Measurements from ENCODE around the gene ZNF655.

The ZNF655 gene

DNA sequence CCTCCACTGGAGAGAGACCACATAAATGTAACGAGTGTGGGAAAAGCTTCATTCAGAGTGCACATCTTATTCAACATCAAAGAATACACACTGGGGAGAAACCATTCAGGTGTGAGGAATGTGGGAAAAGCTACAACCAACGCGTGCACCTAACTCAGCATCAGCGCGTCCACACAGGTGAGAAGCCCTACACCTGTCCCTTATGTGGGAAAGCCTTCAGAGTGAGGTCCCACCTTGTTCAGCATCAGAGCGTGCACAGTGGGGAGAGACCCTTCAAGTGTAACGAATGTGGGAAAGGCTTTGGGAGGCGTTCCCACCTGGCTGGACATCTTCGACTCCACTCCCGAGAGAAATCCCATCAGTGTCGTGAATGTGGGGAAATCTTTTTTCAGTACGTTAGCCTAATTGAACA is 27.1 kb upstream of the ZNF655 start:
- H3K4ac ChIP-seq (ENCODE audit: low read length) = no peak overlapping the region
- peaks cover 42 to 78% of the 10 kb centered on the region in 2 donors for H3K36me3 ChIP-seq (replicated peaks in 1 of 2; ENCODE audit: control insufficient read depth in 2 of 2, insufficient read depth in 2 of 2, low read length in 2 of 2)
- H3K27me3 ChIP-seq (ENCODE audit: control insufficient read depth in 3 of 3, insufficient read depth in 3 of 3, low read depth in 1 of 3, low read length in 3 of 3) = no peaks in the 10 kb centered on the region
- H3K4me1 ChIP-seq (ENCODE audit: control insufficient read depth in 2 of 2, insufficient read depth in 1 of 2, low read depth in 1 of 2, low read length in 2 of 2) = no peaks in the 10 kb centered on the region
- no peak overlapping the region for H4K91ac ChIP-seq (ENCODE audit: low read depth, low read length, poor library complexity)
- H3K14ac ChIP-seq (ENCODE audit: low read length) = no peak overlapping the region
- H3K23ac ChIP-seq (ENCODE audit: low read depth, low read length, poor library complexity) = no peak overlapping the region
- no peak overlapping the region for H2BK15ac ChIP-seq (ENCODE audit: low read length)
- no peaks in the 10 kb centered on the region for H3K79me1 ChIP-seq (ENCODE audit: low read depth, low read length)
- H2BK5ac ChIP-seq (ENCODE audit: low read length) = no peak overlapping the region
- H4K8ac ChIP-seq (ENCODE audit: low read depth, low read length) = no peak overlapping the region
- H3K18ac ChIP-seq (ENCODE audit: low read length) = no peak overlapping the region
- no CpG with 5 or more reads among the region's 12 CpGs for WGBS, 2 donors (ENCODE audit: extremely low coverage in 2 of 2, insufficient read length in 2 of 2, insufficient replicate concordance in 1 of 2)
- no peak overlapping the region for H2BK120ac ChIP-seq (ENCODE audit: low read depth, low read length)
- H2AFZ ChIP-seq (ENCODE audit: low read length) = no peak overlapping the region
- no peak overlapping the region for H2AK5ac ChIP-seq (ENCODE audit: low read depth, low read length)
- no peak overlapping the region for H3K4me3 ChIP-seq (ENCODE audit: low read length in 2 of 2)
- H3K9me3 ChIP-seq (replicated peaks in 1 of 2; ENCODE audit: control insufficient read depth in 2 of 2, insufficient read depth in 1 of 2, low read depth in 1 of 2, low read length in 2 of 2) = peaks cover 44 to 57% of the 10 kb centered on the region in 2 donors
- H3K9ac ChIP-seq (ENCODE audit: low read depth, low read length, poor library complexity) = no peak overlapping the region
- no peak for DNase-seq (ENCODE audit: low spot score)
- no peak overlapping the region for H3K4me2 ChIP-seq (ENCODE audit: insufficient read depth, low read length, poor library complexity, severe bottlenecking)
- H3K27ac ChIP-seq (replicated peaks; ENCODE audit: low read length) = no peak overlapping the region
- H2BK12ac ChIP-seq (ENCODE audit: low read length) = no peak overlapping the region

DNA sequence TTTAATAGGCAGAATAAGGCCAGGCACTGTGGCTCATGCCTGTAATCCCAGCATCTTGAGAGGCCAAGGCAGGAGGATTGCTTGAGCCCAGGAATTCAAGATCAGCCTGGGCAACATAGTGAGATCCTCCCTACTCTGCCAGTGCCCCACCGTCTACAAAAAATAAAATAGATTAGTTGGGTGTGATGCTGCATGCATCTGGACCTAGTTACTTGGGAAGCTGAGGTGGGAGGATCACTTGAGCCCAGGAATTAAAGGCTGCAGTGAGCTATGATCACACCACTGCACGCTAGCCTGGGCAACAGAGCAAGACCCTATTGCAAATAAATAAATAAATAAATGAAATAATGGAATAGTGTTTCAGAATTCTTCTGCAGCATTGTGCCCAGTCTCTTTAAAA is 22.8 kb upstream of the ZNF655 start:
- no peak overlapping the region for H3K4me3 ChIP-seq (ENCODE audit: low read length in 2 of 2)
- peaks cover 26 to 39% of the 10 kb centered on the region in 2 donors for H3K36me3 ChIP-seq (replicated peaks in 1 of 2; ENCODE audit: control insufficient read depth in 2 of 2, insufficient read depth in 2 of 2, low read length in 2 of 2)

DNA sequence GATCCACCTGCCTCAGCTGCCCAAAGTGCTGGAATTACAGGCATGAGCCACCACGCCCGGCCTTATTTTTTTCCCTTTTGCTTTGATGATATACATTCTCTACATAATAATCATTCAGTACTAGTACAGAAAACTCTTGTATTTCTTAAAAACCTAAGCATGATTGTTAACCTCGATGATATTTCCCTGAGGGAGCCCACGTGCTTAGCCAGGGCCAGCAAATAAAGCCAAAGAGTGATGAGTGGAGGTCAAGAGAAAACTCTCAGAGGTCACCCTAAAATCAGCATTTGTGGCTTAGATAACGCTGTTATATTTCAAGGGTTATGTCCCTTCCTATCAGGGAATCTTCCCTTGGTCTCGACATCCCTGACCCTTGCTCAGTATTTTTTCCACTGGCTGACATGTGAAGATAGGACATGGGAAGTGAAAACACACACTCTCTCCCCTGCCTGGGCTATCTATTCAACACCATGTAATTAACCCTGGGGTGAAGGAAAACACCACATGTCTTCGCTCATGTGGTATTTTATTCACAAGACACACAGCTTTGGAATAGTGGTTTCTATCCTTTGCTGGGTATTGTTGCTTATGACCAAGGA is 19.1 kb upstream of the ZNF655 start:
- H3K4ac ChIP-seq (ENCODE audit: low read length) = no peak overlapping the region
- H3K4me1 ChIP-seq (ENCODE audit: control insufficient read depth in 2 of 2, insufficient read depth in 1 of 2, low read depth in 1 of 2, low read length in 2 of 2) = no peaks in the 10 kb centered on the region
- H3K9me3 ChIP-seq (replicated peaks in 1 of 2; ENCODE audit: control insufficient read depth in 2 of 2, insufficient read depth in 1 of 2, low read depth in 1 of 2, low read length in 2 of 2) = peaks cover 11 to 36% of the 10 kb centered on the region in 2 donors
- H2AFZ ChIP-seq (ENCODE audit: low read length) = no peak overlapping the region
- H3K27me3 ChIP-seq (ENCODE audit: control insufficient read depth in 3 of 3, insufficient read depth in 3 of 3, low read depth in 1 of 3, low read length in 3 of 3) = no peaks in the 10 kb centered on the region
- H3K4me3 ChIP-seq (ENCODE audit: low read length in 2 of 2) = no peak overlapping the region
- no peaks in the 10 kb centered on the region for H3K79me1 ChIP-seq (ENCODE audit: low read depth, low read length)
- H3K4me2 ChIP-seq (ENCODE audit: insufficient read depth, low read length, poor library complexity, severe bottlenecking) = no peak overlapping the region
- H2AK5ac ChIP-seq (ENCODE audit: low read depth, low read length) = no peak overlapping the region
- no peak overlapping the region for H3K14ac ChIP-seq (ENCODE audit: low read length)
- peaks cover 2 to 16% of the 10 kb centered on the region in 2 donors for H3K36me3 ChIP-seq (replicated peaks in 1 of 2; ENCODE audit: control insufficient read depth in 2 of 2, insufficient read depth in 2 of 2, low read length in 2 of 2)
- H4K8ac ChIP-seq (ENCODE audit: low read depth, low read length) = no peak overlapping the region
- DNase-seq (ENCODE audit: low spot score) = no peak
- no peak overlapping the region for H3K18ac ChIP-seq (ENCODE audit: low read length)
- no CpG with 5 or more reads among the region's 7 CpGs for WGBS, 2 donors (ENCODE audit: extremely low coverage in 2 of 2, insufficient read length in 2 of 2, insufficient replicate concordance in 1 of 2)
- H3K27ac ChIP-seq (replicated peaks; ENCODE audit: low read length) = no peak overlapping the region
- H2BK120ac ChIP-seq (ENCODE audit: low read depth, low read length) = no peak overlapping the region
- no peak overlapping the region for H3K23ac ChIP-seq (ENCODE audit: low read depth, low read length, poor library complexity)
- no peak overlapping the region for H2BK12ac ChIP-seq (ENCODE audit: low read length)
- H4K91ac ChIP-seq (ENCODE audit: low read depth, low read length, poor library complexity) = no peak overlapping the region
- H2BK5ac ChIP-seq (ENCODE audit: low read length) = no peak overlapping the region
- H2BK15ac ChIP-seq (ENCODE audit: low read length) = no peak overlapping the region
- no peak overlapping the region for H3K9ac ChIP-seq (ENCODE audit: low read depth, low read length, poor library complexity)

More for the DNA sequence above, 22.8 kb upstream of the ZNF655 start:
- no peak overlapping the region for H4K91ac ChIP-seq (ENCODE audit: low read depth, low read length, poor library complexity)
- H3K27ac ChIP-seq (replicated peaks; ENCODE audit: low read length) = no peak overlapping the region
- H3K79me1 ChIP-seq (ENCODE audit: low read depth, low read length) = no peaks in the 10 kb centered on the region
- H4K8ac ChIP-seq (ENCODE audit: low read depth, low read length) = no peak overlapping the region
- H3K27me3 ChIP-seq (ENCODE audit: control insufficient read depth in 3 of 3, insufficient read depth in 3 of 3, low read depth in 1 of 3, low read length in 3 of 3) = no peaks in the 10 kb centered on the region
- no peak overlapping the region for H2BK15ac ChIP-seq (ENCODE audit: low read length)
- H3K14ac ChIP-seq (ENCODE audit: low read length) = no peak overlapping the region
- H3K4me2 ChIP-seq (ENCODE audit: insufficient read depth, low read length, poor library complexity, severe bottlenecking) = no peak overlapping the region
- no peak for DNase-seq (ENCODE audit: low spot score)
- no peak overlapping the region for H2AFZ ChIP-seq (ENCODE audit: low read length)
- H3K18ac ChIP-seq (ENCODE audit: low read length) = no peak overlapping the region
- H2BK120ac ChIP-seq (ENCODE audit: low read depth, low read length) = no peak overlapping the region
- H3K4ac ChIP-seq (ENCODE audit: low read length) = no peak overlapping the region
- no peak overlapping the region for H3K23ac ChIP-seq (ENCODE audit: low read depth, low read length, poor library complexity)
- WGBS, 2 donors (ENCODE audit: extremely low coverage in 2 of 2, insufficient read length in 2 of 2, insufficient replicate concordance in 1 of 2) = no CpG with 5 or more reads among the region's 2 CpGs
- H3K4me1 ChIP-seq (ENCODE audit: control insufficient read depth in 2 of 2, insufficient read depth in 1 of 2, low read depth in 1 of 2, low read length in 2 of 2) = no peaks in the 10 kb centered on the region
- H3K9ac ChIP-seq (ENCODE audit: low read depth, low read length, poor library complexity) = no peak overlapping the region
- no peak overlapping the region for H2BK5ac ChIP-seq (ENCODE audit: low read length)
- no peak overlapping the region for H2BK12ac ChIP-seq (ENCODE audit: low read length)
- H2AK5ac ChIP-seq (ENCODE audit: low read depth, low read length) = no peak overlapping the region
- H3K9me3 ChIP-seq (replicated peaks in 1 of 2; ENCODE audit: control insufficient read depth in 2 of 2, insufficient read depth in 1 of 2, low read depth in 1 of 2, low read length in 2 of 2) = peaks cover 40 to 47% of the 10 kb centered on the region in 2 donors

DNA sequence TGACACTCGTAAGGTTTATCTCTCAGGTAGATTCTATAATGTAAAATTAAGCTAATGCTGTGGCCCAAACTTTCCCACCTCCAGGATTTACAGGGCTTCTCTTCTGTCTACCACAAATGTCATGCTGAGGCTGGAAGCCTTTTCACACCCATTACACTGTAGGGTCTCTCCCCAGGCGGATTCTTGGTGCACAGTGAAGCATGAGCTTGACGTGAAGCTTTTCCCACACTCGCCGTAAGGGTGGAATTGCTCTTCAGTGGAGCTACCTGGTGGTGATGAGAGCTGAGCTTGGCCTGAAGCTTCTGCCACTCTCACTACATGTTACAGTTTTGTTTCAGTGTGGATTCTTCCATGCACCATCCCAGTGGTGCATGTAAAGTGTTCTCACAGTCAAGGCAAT is 17.9 kb upstream of the ZNF655 start:
- Histone ChIP-seq H3K4me3 (ENCODE audit: low read length in 2 of 2) (no peak overlapping the region), H4K8ac (ENCODE audit: low read depth, low read length) (no peak overlapping the region), H3K4ac (ENCODE audit: low read length) (no peak overlapping the region), H3K79me1 (ENCODE audit: low read depth, low read length) (no peaks in the 10 kb centered on the region), H3K27ac (replicated peaks; ENCODE audit: low read length) (no peak overlapping the region), H3K36me3 (replicated peaks in 1 of 2; ENCODE audit: control insufficient read depth in 2 of 2, insufficient read depth in 2 of 2, low read length in 2 of 2) (peaks cover 2 to 18% of the 10 kb centered on the region in 2 donors), H2BK120ac (ENCODE audit: low read depth, low read length) (no peak overlapping the region), H2BK5ac (ENCODE audit: low read length) (no peak overlapping the region), H3K4me1 (ENCODE audit: control insufficient read depth in 2 of 2, insufficient read depth in 1 of 2, low read depth in 1 of 2, low read length in 2 of 2) (no peaks in the 10 kb centered on the region), H3K27me3 (ENCODE audit: control insufficient read depth in 3 of 3, insufficient read depth in 3 of 3, low read depth in 1 of 3, low read length in 3 of 3) (no peaks in the 10 kb centered on the region), H3K4me2 (ENCODE audit: insufficient read depth, low read length, poor library complexity, severe bottlenecking) (no peak overlapping the region), H3K18ac (ENCODE audit: low read length) (no peak overlapping the region), H3K9me3 (replicated peaks in 1 of 2; ENCODE audit: control insufficient read depth in 2 of 2, insufficient read depth in 1 of 2, low read depth in 1 of 2, low read length in 2 of 2) (peaks cover 13 to 36% of the 10 kb centered on the region in 2 donors), H2BK12ac (ENCODE audit: low read length) (no peak overlapping the region), H2AK5ac (ENCODE audit: low read depth, low read length) (no peak overlapping the region), H2AFZ (ENCODE audit: low read length) (no peak overlapping the region), H3K9ac (ENCODE audit: low read depth, low read length, poor library complexity) (no peak overlapping the region), H4K91ac (ENCODE audit: low read depth, low read length, poor library complexity) (no peak overlapping the region), H3K23ac (ENCODE audit: low read depth, low read length, poor library complexity) (no peak overlapping the region), H3K14ac (ENCODE audit: low read length) (no peak overlapping the region), H2BK15ac (ENCODE audit: low read length) (no peak overlapping the region)
- DNase-seq (ENCODE audit: low spot score) = no peak
- WGBS, 2 donors (ENCODE audit: extremely low coverage in 2 of 2, insufficient read length in 2 of 2, insufficient replicate concordance in 1 of 2) = no CpG with 5 or more reads among the region's 5 CpGs

All from neuronal stem cell (in vitro differentiated cells).